Measurements from ENCODE around the gene SLC29A3.
"Not testable (repeated sequence)": the region's sequence is repeated elsewhere in the genome, so short reads cannot be mapped to it uniquely, and the experiment has no call there.

Gene SLC29A3

GRCh38 chr10:71284544-71285179 lies 34.4 kb upstream of the SLC29A3 start:
- DNase-seq: no peak

- DNase-seq: no peak
These were observed 33.9 kb upstream of the SLC29A3 start for GRCh38 chr10:71285180-71285545.

GRCh38 chr10:71285986-71286385 lies 33.1 kb upstream of the SLC29A3 start:
- DNase-seq: no peak

GRCh38 chr10:71286521-71287294 lies 32.4 kb upstream of the SLC29A3 start:
- no peak for DNase-seq

- no peak for DNase-seq
These were observed 31.6 kb upstream of the SLC29A3 start for GRCh38 chr10:71287456-71287855.

GRCh38 chr10:71288461-71288860 lies 30.6 kb upstream of the SLC29A3 start:
- no peak for DNase-seq

- DNase-seq: no peak
These were observed 29.5 kb upstream of the SLC29A3 start for GRCh38 chr10:71289421-71290130.

GRCh38 chr10:71290331-71290730 lies 28.7 kb upstream of the SLC29A3 start:
- no peak for DNase-seq

GRCh38 chr10:71290806-71291527 lies 28.1 kb upstream of the SLC29A3 start:
- no peak for DNase-seq

GRCh38 chr10:71291528-71291900 lies 27.5 kb upstream of the SLC29A3 start:
- no peak for DNase-seq

GRCh38 chr10:71292624-71293445 lies 26.2 kb upstream of the SLC29A3 start:
- DNase-seq: no peak

- DNase-seq: no peak
These were observed 25.5 kb upstream of the SLC29A3 start for GRCh38 chr10:71293446-71294084.

GRCh38 chr10:71294091-71294561 lies 24.9 kb upstream of the SLC29A3 start:
- DNase-seq: no peak

GRCh38 chr10:71294856-71295255 lies 24.2 kb upstream of the SLC29A3 start:
- DNase-seq: no peak

- DNase-seq: no peak
These were observed 23.4 kb upstream of the SLC29A3 start for GRCh38 chr10:71295641-71296040.

GRCh38 chr10:71296086-71296485 lies 23.0 kb upstream of the SLC29A3 start:
- no peak for DNase-seq

- DNase-seq: not testable (repeated sequence)
These were observed 22.2 kb upstream of the SLC29A3 start for GRCh38 chr10:71296811-71297210.

GRCh38 chr10:71297343-71297742 lies 21.7 kb upstream of the SLC29A3 start:
- no peak for DNase-seq

- no peak for DNase-seq
These were observed 19.8 kb upstream of the SLC29A3 start for GRCh38 chr10:71299071-71299785.

- DNase-seq: no peak
These were observed 18.3 kb upstream of the SLC29A3 start for GRCh38 chr10:71300555-71301370.

Measured in NCI-H187 (cell line).